ENCODE results near the gene CYTH1.
A peak's percentile ranks its signal among the peaks of the same experiment; 100 is the strongest.
"Not testable (repeated sequence)": the region's sequence is repeated elsewhere in the genome, so short reads cannot be mapped to it uniquely, and the experiment has no call there.

The CYTH1 gene

DNA sequence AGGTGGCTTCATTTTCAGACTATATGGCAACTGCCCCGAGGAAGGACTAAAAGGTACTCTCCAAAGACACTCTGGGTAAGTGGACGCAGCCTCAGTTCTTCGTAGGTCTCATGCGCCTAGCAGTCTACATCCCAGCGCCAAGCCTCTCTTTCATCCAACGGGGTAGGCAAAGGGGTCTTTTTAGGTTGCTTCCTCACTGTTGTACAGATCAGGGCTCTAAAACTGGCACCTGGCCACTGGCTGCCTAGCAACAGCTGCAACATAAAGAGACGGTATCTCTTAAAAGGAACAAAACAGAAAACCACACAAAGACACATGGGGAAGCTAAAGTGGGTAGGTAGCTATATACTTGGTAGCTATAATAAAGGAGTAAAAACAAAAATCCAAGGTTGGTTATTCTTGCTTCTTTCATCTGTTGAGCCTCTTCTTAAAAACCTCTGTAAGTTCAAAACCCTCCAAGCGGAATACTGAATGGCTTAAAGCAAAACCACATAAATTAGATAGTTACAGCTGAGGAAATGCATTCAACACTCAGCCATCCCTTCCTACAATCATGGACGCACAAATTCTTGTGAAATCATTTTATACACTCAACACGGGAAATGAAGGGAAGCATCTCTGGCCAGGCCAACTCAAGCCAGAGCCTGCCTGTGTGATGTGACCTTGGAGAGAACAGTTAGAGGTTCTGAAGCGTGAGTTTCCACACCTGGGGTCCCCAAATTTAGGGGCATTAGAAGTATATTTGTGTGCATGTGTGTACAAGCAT, 22.7 kb downstream of the CYTH1 start:
- DNase-seq (ENCODE audit: low read depth): peak; percentile 67

DNA sequence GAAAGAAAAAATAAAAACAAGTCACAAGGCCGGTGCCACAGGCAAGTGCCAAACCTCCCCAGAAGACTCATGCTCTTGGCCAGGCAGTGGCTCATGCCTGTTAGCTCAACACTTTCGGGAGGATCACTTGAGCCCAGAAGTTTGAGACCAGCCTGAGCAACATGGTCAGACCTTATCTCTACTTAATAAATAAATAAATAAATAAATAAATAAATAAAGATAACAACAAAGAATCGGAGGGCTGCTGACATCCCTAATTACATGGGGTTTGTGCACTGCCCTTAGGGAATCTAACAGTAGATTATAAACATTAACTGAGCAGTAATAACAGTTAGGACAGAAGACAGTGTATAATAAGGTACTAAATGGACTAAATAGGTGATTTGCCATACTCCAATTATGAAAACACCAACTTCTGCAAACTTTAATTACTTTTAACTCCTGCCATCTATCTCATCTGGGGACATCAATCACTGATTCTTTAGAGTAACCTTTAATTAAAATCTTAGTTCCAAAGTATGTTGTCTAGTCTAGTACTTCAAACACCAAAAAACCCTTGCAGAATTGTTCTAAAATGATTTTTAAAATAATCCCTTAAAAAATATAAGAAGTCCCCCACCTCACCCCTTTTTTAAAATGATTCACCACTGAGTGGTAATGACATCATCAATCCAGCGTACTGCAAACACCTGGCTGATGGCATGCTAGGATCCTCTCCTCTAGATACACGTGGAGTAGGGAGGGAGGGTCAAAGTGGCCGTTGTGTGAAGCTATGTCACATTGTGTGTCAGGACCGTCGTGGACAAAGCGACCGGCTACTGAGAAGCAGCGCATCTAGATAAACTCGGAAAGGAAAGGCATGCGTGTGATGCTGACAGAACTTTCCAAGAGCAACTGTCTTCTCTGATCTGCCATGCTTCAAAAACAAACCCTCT, 28.5 kb downstream of the CYTH1 start:
- no peak for DNase-seq (ENCODE audit: low read depth)

DNA sequence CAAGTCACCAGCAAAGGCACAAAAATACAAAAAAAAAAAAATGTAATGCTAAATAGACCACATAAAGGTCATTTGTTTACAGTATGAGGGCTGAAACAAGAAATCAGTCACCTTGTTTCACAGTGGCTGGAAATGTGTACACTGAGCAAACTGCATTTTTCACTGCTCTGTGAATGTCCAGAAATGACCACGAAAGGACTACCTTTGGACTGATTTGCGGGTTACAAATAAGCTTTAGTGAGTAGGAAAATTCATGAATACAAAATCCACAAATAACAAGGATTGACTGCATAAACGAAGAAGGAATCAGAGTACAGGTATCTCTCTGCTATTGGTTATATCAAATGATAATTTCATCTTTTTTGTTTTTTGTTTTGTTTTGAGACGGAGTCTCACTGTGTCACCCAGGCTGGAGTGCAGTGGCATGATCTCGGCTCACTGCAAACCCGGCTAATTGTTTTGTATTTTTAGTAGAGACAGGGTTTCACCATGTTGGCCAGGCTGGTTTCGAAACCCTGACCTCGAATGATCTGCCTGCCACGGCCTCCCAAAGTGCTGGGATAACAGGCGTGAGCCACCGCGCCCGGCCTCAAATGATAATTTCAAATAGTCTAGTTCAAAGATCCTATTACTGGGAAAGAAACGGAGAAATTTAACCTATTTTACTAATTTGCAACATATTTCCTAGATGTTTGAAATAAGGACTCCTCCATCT, 30.5 kb downstream of the CYTH1 start:
- DNase-seq (ENCODE audit: low read depth): no peak

DNA sequence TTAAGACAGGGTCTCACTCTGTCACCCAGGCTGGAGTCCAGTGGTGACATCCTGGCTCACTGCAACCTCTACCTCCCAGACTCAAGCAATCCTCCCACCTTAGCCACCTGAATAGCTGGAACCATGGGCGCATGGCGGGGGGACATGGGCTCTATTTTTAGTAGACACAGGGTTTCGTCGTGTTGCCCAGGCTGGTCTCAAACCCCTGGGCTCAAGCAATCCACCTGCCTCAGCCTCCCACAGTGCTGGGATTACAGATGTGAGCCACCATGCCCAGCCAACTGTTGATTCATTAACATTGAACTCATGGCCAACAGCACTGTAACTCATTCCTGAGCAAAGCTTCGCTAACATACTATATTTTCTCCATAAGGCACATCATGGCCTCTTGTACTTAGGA, 31.1 kb downstream of the CYTH1 start:
- DNase-seq (ENCODE audit: low read depth): not testable (repeated sequence)

DNA sequence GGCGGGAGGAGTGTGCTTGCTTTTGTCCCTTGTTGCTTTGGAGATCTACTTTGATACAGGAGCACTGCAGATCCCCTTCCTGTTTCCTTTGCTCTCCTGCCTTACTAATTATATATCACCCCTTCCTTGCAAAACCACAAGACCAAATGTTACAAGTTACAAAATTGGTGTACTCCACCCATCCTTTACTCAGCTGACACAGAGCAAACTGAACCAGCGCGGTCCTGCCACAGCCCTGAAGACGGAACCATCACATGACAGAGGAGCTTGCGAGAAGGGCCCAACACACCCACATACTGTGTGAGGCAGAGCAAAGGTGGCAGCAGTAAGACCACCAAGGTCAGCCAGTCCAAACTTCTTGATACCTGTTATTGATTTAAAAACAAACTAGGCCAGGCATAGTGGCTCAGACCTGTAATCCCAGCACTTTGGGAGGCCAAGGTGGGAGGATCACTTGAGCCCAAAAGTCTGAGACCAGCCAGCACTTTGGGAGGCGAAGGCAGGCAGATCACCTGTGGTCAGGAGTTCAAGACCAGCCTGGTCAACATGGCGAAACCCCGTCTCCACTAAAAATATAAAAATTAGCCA, 33.2 kb downstream of the CYTH1 start:
- peak; percentile 69 for DNase-seq (ENCODE audit: low read depth)

DNA sequence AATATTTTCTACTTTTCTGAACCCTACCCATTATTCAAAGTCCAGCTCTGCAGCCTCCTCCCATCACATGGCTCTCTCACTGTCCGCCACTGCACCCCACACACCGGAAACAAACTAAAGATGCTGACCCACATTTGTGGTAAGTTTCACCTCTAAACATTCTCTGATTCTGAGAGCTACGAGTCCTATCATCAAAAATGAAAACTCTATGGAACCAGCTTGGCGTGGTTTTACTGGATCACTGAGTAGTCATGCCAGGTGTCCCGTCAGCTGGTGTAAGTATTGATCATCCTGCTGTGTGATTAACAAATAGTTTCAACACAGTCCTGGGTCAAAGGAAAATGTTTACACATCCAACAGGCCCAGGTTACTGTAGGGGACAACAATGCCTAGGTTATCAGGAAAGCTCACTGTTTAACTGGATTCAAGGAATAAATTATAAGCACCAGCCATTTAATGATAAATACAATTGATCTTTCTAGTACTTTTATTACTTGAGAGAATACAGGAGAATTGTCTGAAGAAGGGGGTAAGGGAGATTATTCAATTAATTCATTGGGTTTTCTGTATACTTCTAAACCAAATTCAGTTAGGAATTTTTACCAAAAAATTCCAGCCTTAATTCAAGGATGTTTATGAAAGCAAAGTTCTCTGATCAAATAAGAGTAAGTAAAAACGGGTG, 33.9 kb downstream of the CYTH1 start:
- no peak for DNase-seq (ENCODE audit: low read depth)

DNA sequence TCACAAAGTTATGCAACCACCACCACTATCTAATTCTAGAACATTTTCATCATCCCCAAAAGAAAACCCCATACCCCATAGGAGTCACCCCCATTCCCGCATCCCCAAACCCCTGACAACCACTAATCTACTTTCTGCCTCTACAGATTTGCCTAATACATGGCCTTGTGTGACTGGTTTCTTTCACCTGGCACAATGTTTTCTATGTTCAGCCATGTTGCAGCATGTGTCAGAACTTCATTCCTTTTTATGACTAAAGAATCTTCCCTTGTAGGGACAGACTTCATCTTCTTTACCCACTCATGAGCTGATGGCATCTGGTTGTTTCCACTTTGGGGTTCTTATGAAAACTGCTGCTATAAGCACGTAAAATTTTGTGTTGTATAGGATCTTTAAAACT, 34.6 kb downstream of the CYTH1 start:
- DNase-seq (ENCODE audit: low read depth): no peak

DNA sequence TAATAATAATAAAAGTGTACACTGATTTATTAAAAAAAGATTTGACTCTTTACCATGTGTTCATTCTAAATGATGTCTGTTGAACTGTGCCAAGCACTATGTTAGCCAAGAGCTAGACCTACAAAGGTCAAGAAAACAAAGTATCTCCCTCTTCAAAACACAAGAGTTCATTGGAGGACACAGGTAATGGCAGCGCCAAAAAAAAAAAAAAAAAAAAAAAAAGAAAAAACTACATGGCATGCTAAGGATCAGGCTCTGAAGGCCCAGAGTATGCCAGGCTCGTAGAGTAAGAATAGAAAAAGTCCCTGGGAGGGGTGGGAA, 35.2 kb downstream of the CYTH1 start:
- no peak for DNase-seq (ENCODE audit: low read depth)

DNA sequence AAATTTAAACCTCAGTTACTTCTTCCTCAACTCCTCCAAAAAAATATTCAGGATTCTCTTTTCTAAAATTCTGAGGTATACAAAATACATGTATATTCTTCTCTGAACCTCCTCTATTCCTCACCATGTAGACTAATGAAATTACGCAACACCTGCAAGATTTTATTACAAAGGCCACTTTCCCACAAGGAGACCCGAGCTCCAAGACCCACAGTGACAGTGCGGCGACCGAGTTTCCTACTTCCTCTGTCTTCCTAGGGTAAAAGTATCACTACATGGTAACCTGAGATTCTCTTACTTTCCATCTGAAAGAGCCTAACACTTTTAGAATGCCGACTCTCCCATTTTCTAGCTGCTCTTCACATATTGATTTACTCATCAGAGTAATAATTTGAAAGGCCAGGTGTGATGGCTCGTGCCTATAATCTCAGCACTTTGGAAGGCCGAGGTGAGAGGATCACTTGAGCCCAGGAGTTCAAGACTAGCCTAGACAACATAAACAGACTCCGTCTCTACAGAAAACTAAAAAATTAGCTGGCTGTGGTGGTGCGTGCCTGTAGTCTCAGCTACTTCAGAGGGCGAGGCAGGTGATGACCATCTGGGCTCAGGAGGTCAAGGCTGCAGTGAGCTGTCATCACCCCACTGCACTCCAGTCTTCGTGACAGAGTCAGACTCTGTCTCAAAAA, 35.7 kb downstream of the CYTH1 start:
- no peak for DNase-seq (ENCODE audit: low read depth)

DNA sequence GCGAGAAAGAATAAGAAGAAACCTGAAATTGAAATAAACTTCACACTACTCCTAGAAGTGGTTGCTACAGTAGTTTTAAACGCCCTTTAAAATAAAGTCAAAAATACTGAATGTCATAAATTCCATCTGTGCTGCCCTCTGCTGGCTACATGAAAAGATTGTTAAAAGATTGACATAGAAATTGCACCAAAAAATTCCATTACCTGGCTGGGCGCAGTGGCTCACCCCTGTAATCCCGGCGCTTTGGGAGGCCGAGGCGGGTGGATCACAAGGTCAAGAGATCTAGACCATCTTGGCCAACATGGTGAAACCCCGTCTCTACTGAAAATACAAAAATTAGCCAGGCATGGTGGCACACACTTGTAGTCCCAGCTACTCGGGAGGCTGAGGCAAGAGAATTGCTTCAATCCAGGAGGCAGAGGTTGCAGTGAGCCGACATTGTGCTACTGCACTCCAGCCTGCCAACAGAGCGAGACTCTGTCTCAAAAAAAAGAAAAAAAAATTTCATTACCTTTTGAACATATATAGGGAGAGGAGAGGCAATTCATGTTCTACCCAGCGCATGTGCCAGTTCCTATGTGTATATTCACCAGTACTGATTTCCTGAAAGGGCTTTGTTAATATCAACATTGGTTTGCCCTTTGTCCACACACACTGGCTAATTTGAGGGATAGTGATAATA, 36.5 kb downstream of the CYTH1 start:
- no peak for DNase-seq (ENCODE audit: low read depth)

DNA sequence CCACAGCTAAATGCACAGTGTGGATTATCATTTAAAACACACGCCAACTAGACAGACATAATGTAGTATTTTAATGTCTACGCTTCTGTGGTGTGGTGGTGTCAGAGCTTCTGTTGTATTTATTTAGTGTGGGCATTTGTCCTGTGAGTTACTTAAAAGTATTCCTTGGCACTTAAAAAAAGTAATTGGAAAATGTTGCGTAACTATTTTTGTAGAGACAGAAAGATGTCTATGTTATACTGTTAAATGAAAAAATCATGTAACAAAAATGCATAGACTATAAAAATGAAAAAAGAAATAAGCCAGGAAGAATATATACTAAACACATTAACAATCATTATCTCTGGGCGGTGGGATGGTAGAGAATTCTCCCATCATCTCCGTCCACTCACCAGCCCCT, 39.2 kb downstream of the CYTH1 start:
- no peak for DNase-seq (ENCODE audit: low read depth)

DNA sequence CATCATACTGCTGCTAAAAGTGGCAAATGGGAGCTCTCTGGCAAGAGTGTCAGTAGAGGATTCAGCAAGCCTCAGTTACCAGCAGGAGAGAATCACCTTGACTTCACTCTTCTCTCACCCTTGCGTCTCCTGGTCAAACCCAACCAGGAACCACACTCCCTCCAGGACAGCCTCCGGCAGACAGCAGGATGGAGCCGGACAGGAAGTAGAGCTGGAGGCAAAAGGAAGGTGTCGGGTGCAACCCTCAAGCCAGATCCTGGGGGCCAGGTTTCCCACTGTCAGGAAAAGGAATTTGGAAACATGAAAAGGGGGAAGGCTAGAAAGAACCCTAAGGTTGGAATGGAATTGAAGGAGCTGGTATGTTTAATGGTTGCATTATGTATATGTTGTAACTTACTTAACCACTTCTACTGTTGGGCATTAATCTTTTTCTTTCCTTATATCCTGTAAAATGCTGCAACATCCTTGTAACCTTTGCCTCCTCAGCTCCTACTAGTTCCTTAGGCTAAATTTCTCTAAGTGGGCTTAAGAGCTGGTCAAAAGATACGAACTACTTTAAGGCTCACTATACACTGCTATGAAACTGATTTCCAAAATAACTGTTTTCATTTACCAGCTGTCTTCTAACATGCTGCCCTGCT, 40.3 kb downstream of the CYTH1 start:
- no peak for DNase-seq (ENCODE audit: low read depth)

DNA sequence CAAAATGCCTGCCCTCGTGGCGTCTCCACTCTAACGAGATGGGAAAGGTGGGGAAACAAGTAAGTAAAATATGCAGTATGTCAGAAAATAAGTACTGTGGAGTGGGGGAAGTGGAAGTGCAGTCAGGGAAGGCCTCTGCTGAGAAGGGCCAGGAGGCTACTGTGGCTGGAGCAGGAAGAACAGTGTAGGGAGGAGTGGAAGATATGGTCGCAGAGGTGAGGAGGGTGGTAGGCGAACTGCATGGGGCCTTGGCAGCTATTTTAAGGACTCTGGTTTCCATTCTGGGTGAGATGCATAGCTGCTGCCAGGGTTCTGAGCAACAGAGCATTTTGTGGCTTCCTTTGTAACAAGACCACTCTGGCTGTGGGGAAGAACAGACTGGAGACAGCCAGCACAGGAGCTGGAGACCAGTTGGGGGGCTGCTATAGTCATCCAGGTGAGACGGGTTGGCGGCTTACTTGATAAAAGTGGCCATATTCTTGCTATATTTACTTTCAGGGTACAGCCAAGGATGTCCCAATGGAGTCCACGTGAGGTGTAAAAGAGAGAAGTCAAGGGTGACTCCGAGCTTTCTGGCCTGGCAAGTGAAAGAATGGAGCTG, 42.6 kb downstream of the CYTH1 start:
- no peak for DNase-seq (ENCODE audit: low read depth)

DNA sequence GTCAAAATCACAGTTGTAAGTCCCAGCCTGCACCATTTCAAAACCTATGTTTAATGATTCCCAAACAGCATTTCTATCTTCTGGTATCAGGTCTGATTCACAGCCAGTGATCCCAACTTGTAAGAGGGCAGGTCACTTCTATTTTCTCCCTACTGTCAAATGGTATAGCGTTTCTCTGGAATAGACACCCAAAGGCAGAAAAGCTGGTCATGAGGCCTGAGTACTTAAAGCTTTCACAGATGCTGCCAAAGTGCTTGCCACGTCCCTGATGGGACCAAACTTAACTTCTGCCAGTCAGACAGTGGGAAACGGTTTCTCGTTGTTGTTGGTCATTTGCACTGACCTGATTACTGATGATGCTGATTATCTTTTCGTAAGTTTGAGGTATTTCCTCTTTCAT, 43.4 kb downstream of the CYTH1 start:
- no peak for DNase-seq (ENCODE audit: low read depth)

DNA sequence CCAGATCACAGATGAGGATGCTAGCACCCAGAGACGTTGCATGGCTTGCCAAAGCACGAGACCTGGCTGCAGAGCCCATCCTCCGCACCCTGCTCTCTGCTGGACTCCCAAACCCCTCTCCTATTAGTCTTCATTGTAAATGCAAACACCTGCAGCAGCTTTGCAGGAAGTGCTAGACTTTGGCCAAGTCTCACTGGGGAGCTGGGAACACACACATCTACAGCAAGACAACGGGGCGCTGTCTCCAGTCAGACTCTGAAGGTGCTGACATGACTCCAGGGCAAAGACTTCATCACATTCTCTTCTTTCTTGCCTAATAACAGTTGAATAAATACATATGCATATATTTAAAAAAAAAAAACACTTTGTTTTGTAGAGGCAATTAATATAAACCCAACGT, 43.8 kb downstream of the CYTH1 start:
- DNase-seq (ENCODE audit: low read depth): no peak

DNA sequence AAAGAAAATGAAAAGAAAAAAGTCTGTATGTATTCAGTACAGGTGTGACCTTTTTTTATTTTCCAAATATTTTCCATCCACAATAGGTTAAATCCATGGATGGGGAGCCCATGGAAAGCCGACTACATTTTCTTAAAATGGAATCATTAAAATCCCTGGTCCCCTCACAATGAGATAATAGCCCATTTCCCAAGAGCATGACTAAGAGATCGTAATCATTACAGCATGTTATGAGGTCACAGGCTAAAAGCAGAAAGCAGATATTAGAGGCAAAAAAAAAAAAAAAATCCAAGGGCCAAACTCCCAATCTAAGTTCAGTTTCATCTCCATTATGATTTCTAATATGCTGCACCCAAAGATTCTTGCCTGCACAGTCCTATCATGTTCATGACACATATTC, 44.7 kb downstream of the CYTH1 start:
- DNase-seq (ENCODE audit: low read depth): no peak

DNA sequence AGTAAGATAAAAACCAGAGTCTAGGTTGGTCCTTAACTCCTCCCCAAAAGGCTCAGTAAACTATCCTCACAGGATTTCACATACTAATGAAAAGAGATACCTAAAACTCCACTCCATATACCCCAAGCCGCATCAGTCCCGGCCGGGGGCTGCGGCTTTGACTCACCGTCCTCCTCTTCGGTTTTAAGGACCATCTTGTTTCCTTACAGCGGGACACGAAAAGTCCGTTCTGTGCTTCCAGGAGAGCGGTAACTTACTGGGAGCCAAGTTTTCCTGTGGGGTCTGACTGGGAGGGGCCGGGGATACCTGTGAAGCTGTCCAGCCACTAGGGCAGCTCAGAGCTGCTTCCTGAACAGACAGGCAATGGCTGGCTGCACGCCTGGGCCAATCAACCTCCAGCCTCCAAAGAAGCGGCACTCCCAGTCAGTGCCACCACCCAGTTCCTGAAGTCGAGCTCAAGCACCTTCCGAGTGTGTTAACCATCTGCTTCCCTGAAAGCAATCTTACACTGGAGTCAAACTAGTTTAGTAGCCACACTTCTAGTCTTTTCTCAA, 45.5 kb downstream of the CYTH1 start:
- DNase-seq (ENCODE audit: low read depth): peak; percentile 59

DNA sequence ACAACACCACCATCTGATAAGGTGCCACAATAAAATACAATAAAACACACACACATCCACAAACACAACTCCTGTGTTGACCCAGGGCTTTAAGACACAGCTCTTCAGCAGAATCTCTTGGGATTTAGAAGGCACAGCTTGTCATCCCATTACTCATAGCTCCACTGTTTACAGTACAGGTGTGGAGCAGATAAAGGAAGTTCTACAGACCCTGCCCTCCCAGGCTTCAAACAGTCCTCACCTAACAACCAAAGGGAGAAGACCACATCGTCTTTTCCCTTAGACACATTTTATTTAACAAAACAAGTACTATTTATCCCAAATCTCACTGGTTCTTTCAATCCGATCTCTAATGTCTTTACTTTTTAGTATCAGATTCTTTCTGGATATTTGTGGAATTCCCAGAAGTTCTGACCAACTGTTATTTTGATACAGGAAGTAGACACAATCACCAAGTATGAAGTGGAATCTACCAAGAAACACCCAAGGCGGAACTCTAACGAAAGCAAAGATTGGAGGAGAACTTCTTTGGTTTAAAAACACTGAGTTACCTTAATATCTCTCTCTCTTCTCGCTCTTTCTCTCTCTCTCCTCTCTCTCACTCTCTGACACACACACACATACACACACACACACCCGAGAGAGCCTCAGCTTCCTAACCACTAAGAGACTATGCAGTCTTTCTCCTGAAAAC, 46.1 kb downstream of the CYTH1 start:
- no peak for DNase-seq (ENCODE audit: low read depth)
